H1 (cell line): ENCODE measurements around the gene AK2. TPM values are rescaled to one million over a fixed set of nuclear protein-coding genes. Genes with fewer than 3 reads are reported as not detected.

Experiments used
- CTCF ChIA-PET: fragments of 300-600 bp; sonication (Branson Sonifier 250); formaldehyde crosslinking; loops from one replicate; lab custom pipeline; 2021; ENCODE audit not compliant: partially characterized antibody; lab: Charles Lee
- POLR2A ChIA-PET: fragments of 300-600 bp; sonication (Branson Sonifier 250); formaldehyde crosslinking; loops from one replicate; lab custom pipeline; 2021; ENCODE audit warnings: inconsistent platforms; ENCODE audit not compliant: partially characterized antibody; lab: Charles Lee
- DNase-seq, 2 experiments: peaks; one replicate each; pipeline versions ENCODE4 v3.0.0 to v3.0.0-alpha.2; 2010 to 2022; ENCODE audit warnings: low spot score in 2 of 2, low read depth in 1 of 2, mixed read lengths in 1 of 2
- FAIRE-seq: peaks from 2 replicates; lab custom pipeline; 2011; peaks lifted over from hg19 to GRCh38; lab: Jason Lieb, UNC
- H2AFZ ChIP-seq: 2 replicates; pipeline ENCODE4 v1.8.1; 2012; ENCODE audit warnings: low read length, inconsistent platforms
- H2AK5ac ChIP-seq: 2 replicates; pipeline ENCODE4 v1.6.1; 2013; ENCODE audit warnings: low read depth, low read length
- H2BK120ac ChIP-seq: replicated peaks from 2 replicates; pipeline ENCODE3; 2013; ENCODE audit warnings: low read depth, low read length, inconsistent platforms
- H2BK12ac ChIP-seq: 2 replicates; pipeline ENCODE4 v1.6.1; 2013; ENCODE audit warnings: low read depth, low read length
- H2BK15ac ChIP-seq: 2 replicates; pipeline ENCODE4 v1.6.1; 2013; ENCODE audit warnings: low read length
- H2BK20ac ChIP-seq: 2 replicates; pipeline ENCODE4 v1.6.1; 2013; ENCODE audit warnings: low read length
- H2BK5ac ChIP-seq: 2 replicates; pipeline ENCODE4 v1.6.1; 2013; ENCODE audit warnings: low read depth, low read length
- H3K14ac ChIP-seq: 2 replicates; pipeline ENCODE4 v1.6.1; 2013; ENCODE audit warnings: inconsistent platforms; ENCODE audit not compliant: insufficient read length
- H3K18ac ChIP-seq: 2 replicates; pipeline ENCODE4 v1.6.1; 2013; ENCODE audit warnings: low read length; ENCODE audit errors: extremely low read depth
- H3K23ac ChIP-seq: 2 replicates; pipeline ENCODE4 v1.6.1; 2013; ENCODE audit warnings: inconsistent platforms; ENCODE audit not compliant: insufficient read length
- H3K23me2 ChIP-seq: 2 replicates; pipeline ENCODE4 v1.6.1; 2013; ENCODE audit warnings: low read depth, low read length
- H3K27ac ChIP-seq: 2 replicates; pipeline ENCODE4 v1.6.1; 2011; ENCODE audit warnings: low read depth, low read length, inconsistent platforms
- H3K27me3 ChIP-seq, 4 experiments: replicated peaks in 1 of 4; 1 replicate in 1 of 4; 2 replicates in 3 of 4; pipeline versions ENCODE4 v1.6.1 to v1.8.1; 2011 to 2013; ENCODE audit warnings: low read length in 3 of 4, mild to moderate bottlenecking in 3 of 4, inconsistent platforms in 2 of 4, mixed read lengths in 2 of 4, moderate library complexity in 1 of 4; ENCODE audit not compliant: control insufficient read depth in 3 of 4, insufficient read depth in 3 of 4; ENCODE audit errors: extremely low read depth in 1 of 4
- H3K36me3 ChIP-seq, 4 experiments: 2 replicates each; pipeline versions ENCODE4 v1.6.1 to v1.8.1; 2011 to 2013; ENCODE audit warnings: mild to moderate bottlenecking in 4 of 4, low read length in 3 of 4, moderate library complexity in 2 of 4, control low read depth in 1 of 4, inconsistent platforms in 1 of 4; ENCODE audit not compliant: insufficient read depth in 4 of 4, control insufficient read depth in 2 of 4
- H3K4ac ChIP-seq: replicated peaks from 2 replicates; pipeline ENCODE3; 2013; ENCODE audit warnings: low read length, low read depth, mixed read lengths, inconsistent platforms; ENCODE audit not compliant: insufficient read length
- H3K4me1 ChIP-seq, 4 experiments: replicated peaks in 1 of 4; 1 replicate in 1 of 4; 2 replicates in 3 of 4; pipeline versions ENCODE4 v1.6.1 to v1.8.1; 2011 to 2013; ENCODE audit warnings: low read length in 3 of 4, inconsistent platforms in 2 of 4, mixed read lengths in 1 of 4; ENCODE audit not compliant: insufficient read depth in 4 of 4, control insufficient read depth in 3 of 4
- H3K4me2 ChIP-seq, 2 experiments: 2 replicates each; pipeline versions ENCODE4 v1.6.1 to v1.8.1; 2011 to 2013; ENCODE audit warnings: low read depth in 2 of 2, low read length in 2 of 2, control low read depth in 1 of 2, inconsistent platforms in 1 of 2, mild to moderate bottlenecking in 1 of 2; ENCODE audit not compliant: insufficient read depth in 1 of 2
- H3K4me3 ChIP-seq, 4 experiments: fragments of 200-600, 300-600 bp in 1 of 4; sonication (generic), shearing (Covaris generic), sonication (Bioruptor Twin) in 1 of 4; 2 replicates each; pipeline versions ENCODE4 v1.5.1 to v1.8.1; 2011 to 2016; ENCODE audit warnings: low read length in 4 of 4, low read depth in 3 of 4, control low read depth in 2 of 4, inconsistent platforms in 2 of 4, mild to moderate bottlenecking in 2 of 4, mixed read lengths in 1 of 4, moderate library complexity in 1 of 4; ENCODE audit not compliant: insufficient read depth in 2 of 4; ENCODE audit errors: extremely low read depth in 1 of 4
- H3K56ac ChIP-seq: replicated peaks from 2 replicates; pipeline ENCODE3; 2013; ENCODE audit warnings: low read depth, mild to moderate bottlenecking, mixed read lengths, low read length, inconsistent platforms; ENCODE audit not compliant: insufficient read length
- H3K79me1 ChIP-seq: 2 replicates; pipeline ENCODE4 v1.6.1; 2013; ENCODE audit warnings: low read depth, low read length, control low read depth
- H3K79me2 ChIP-seq, 2 experiments: 2 replicates each; pipeline versions ENCODE4 v1.6.1 to v1.8.1; 2012 to 2013; ENCODE audit warnings: low read length in 2 of 2, mild to moderate bottlenecking in 2 of 2, inconsistent platforms in 1 of 2; ENCODE audit not compliant: insufficient read depth in 2 of 2, control insufficient read depth in 1 of 2
- H3K9ac ChIP-seq, 4 experiments: replicated peaks in 1 of 4; 1 replicate in 1 of 4; 2 replicates in 3 of 4; pipeline versions ENCODE4 v1.6.1 to v1.8.1; 2011 to 2013; ENCODE audit warnings: low read depth in 3 of 4, low read length in 3 of 4, control low read depth in 2 of 4, mild to moderate bottlenecking in 2 of 4, moderate library complexity in 2 of 4, inconsistent platforms in 1 of 4; ENCODE audit errors: extremely low read depth in 1 of 4
- H3K9me3 ChIP-seq, 2 experiments: 2 replicates each; pipeline versions ENCODE4 v1.6.1 to v1.8.1; 2012 to 2013; ENCODE audit warnings: mild to moderate bottlenecking in 2 of 2, moderate library complexity in 2 of 2, control low read depth in 1 of 2, inconsistent platforms in 1 of 2, low read depth in 1 of 2, low read length in 1 of 2, mixed read lengths in 1 of 2; ENCODE audit not compliant: insufficient read depth in 2 of 2
- H4K20me1 ChIP-seq, 2 experiments: replicated peaks in 1 of 2; 2 replicates each; pipeline versions ENCODE3 to v1.8.1; 2011 to 2013; ENCODE audit warnings: inconsistent platforms in 2 of 2, low read length in 2 of 2, mild to moderate bottlenecking in 1 of 2; ENCODE audit not compliant: insufficient read depth in 2 of 2, control insufficient read depth in 1 of 2
- H4K5ac ChIP-seq: 2 replicates; pipeline ENCODE4 v1.6.1; 2013; ENCODE audit warnings: low read length, low read depth, mixed read lengths, inconsistent platforms; ENCODE audit not compliant: insufficient read length
- H4K8ac ChIP-seq: 2 replicates; pipeline ENCODE4 v1.8.0; 2013; ENCODE audit warnings: mild to moderate bottlenecking, moderate library complexity, low read length, inconsistent platforms; ENCODE audit not compliant: insufficient read depth; ENCODE audit errors: extremely low read depth
- H4K91ac ChIP-seq: replicated peaks from 2 replicates; pipeline ENCODE3; 2013; ENCODE audit warnings: low read length, mixed read lengths, inconsistent platforms; ENCODE audit not compliant: insufficient read length
- CTBP2 ChIP-seq: IDR thresholded peaks from 2 replicates; pipeline ENCODE4 v1.7.0; 2011; ENCODE audit warnings: borderline replicate concordance, mild to moderate bottlenecking, moderate library complexity, mixed read lengths, low read length; ENCODE audit not compliant: insufficient read depth, insufficient read length
- FOSL1 ChIP-seq: IDR thresholded peaks from 2 replicates; pipeline ENCODE4 v1.6.1; 2011; ENCODE audit warnings: mild to moderate bottlenecking, low read depth, low read length, moderate library complexity; ENCODE audit not compliant: insufficient read depth
- JUND ChIP-seq: IDR thresholded peaks from 2 replicates; pipeline ENCODE4 v1.6.1; 2011; ENCODE audit warnings: mild to moderate bottlenecking, improper control_type of control experiment, low read length
- KDM4A ChIP-seq: IDR thresholded peaks from one replicate; pipeline ENCODE4 v1.7.1; 2012; ENCODE audit warnings: low read depth, mild to moderate bottlenecking, moderate library complexity, low read length, inconsistent platforms; ENCODE audit not compliant: severe bottlenecking
- RFX5 ChIP-seq: IDR thresholded peaks from 2 replicates; pipeline ENCODE4 v1.6.1; 2011; ENCODE audit warnings: low read depth, low read length, improper control_type of control experiment, borderline replicate concordance
- SIX5 ChIP-seq: IDR thresholded peaks from 2 replicates; pipeline ENCODE4 v1.6.1; 2011; ENCODE audit warnings: mild to moderate bottlenecking, low read depth, low read length
- TAF7 ChIP-seq: optimal IDR thresholded peaks from 2 replicates; pipeline ENCODE3; 2011; ENCODE audit warnings: low read depth, mild to moderate bottlenecking, inconsistent platforms, low read length, moderate library complexity, borderline replicate concordance
- TBP ChIP-seq: IDR thresholded peaks from 2 replicates; pipeline ENCODE4 v1.6.1; 2011; ENCODE audit warnings: low read depth, low read length, improper control_type of control experiment
- WGBS, 2 experiments: shearing (Covaris generic) in 1 of 2; methylation state at CpG; one replicate each; pipeline versions ENCODE4 v1.1.6 to v1.1.7; 2013 to 2015; ENCODE audit warnings: low lambda C conversion rate in 2 of 2, mixed read lengths in 2 of 2, inconsistent platforms in 1 of 2, low coverage in 1 of 2, missing lambda C conversion rate in 1 of 2; ENCODE audit not compliant: insufficient replicate concordance in 2 of 2, insufficient coverage in 1 of 2, insufficient read length in 1 of 2; ENCODE audit errors: extremely low coverage in 1 of 2, missing lambda C conversion rate in 1 of 2; 5-methylcytosine and 5-hydroxymethylcytosine counted together
- polyA plus RNA-seq, 7 experiments: library from polyadenylated mRNA; depleted of rRNA in 3 of 7; stranded (reverse) in 5 of 7; unstranded in 2 of 7; fragments of >200 nt in 5 of 7; fragments of 200-250 nt in 2 of 7; gene quantifications; 1 replicate in 5 of 7; 2 replicates in 1 of 7; 4 replicates in 1 of 7; pipeline versions ENCODE4 v1.2.1 to v1.2.3, GENCODE V29; 2011 to 2013; ENCODE audit warnings: missing spikeins in 2 of 7, mixed read lengths in 2 of 7
- total RNA-seq: library from RNA; stranded (reverse); fragmentation: NEBNext Ultra II Directional; extraction: Animal tissue kit (Norgen Biotek cat#: 25700); gene quantifications from 2 replicates; pipeline ENCODE4 v1.2.1, GENCODE V29; 2021

AK2 gene
- total and polyA plus RNA-seq, 2 of the 8 experiments (the other 6 are each of a cell fraction or from before 2014, with no cell fraction given): 92.3 to 137 TPM

DNA sequence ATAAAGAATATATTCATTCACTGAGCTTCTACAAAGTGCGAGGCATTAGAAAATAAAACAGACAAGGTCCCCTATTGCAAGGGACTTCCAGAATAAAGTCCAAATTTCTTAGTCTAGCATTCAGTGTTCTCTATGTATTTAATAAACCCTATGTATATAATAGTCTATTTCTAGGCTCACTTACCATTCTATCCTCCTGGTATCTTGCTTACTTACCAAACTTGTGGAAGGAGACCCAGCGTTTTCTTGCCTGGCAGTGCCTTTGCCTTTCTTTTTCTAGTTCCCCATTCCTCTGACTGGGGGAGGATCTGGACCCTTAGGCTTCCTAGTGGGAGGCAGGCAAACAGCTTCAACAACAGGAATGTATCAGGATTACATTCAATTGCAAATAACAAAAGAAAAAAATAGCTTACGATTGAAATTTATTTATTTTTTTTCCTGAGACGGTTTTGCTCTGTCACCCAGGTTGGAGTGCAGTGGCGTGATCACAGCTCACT lies 71.4 kb downstream of the AK2 start:
- no peak overlapping the region for H3K27ac ChIP-seq
- ChIA-PET POLR2A (interaction anchor here (0.6 to 3.5 kb wide), 18 partner anchors 11 to 149 kb away, joined by 3 to 21 read pairs (median 4); partner anchors contain the start of genes AK2 and HPCA), CTCF (interaction anchor here (0.9 to 2.5 kb wide), 5 partner anchors 11 to 73 kb away, joined by 3 to 9 read pairs (median 4); no protein-coding TSS in a partner anchor)
- no peak overlapping the region for H4K5ac ChIP-seq
- H3K79me1 ChIP-seq: no peaks in the 10 kb centered on the region; the same call in 1 of the 2 replicates
- no peak overlapping the region for H4K8ac ChIP-seq
- H2AFZ ChIP-seq: 0 out of 2 replicates have a peak overlapping the region, but pooled peaks have one; percentile 30
- H3K9ac ChIP-seq: no peak overlapping the region
- H2BK20ac ChIP-seq: 0 out of 2 replicates have a peak overlapping the region, but pooled peaks have one; percentile 55
- DNase-seq (no peak), FAIRE-seq (no peak)
- H2BK5ac ChIP-seq: no peak overlapping the region; the same call in 1 of the 2 replicates
- no peak for TF ChIP-seq TAF7
- TF ChIP-seq FOSL1: no peak
- TF ChIP-seq SIX5: no peak
- TF ChIP-seq RFX5: no peak
- TF ChIP-seq KDM4A: no peak
- TF ChIP-seq JUND: no peak
- TF ChIP-seq TBP: no peak
- TF ChIP-seq CTBP2: no peak
- peak overlapping the region; percentile 74 for H3K4ac ChIP-seq
- H4K91ac ChIP-seq: no peak overlapping the region
- peaks cover 0 to 6% (median 0%) of the 10 kb centered on the region in 4 experiments; a peak in 2 of 7 replicates for H3K27me3 ChIP-seq
- H3K23me2 ChIP-seq: peaks cover 2% of the 10 kb centered on the region; the same call in 1 of the 2 replicates
- peaks cover 0 to 5% (median 1%) of the 10 kb centered on the region in 4 experiments; a peak in 3 of 7 replicates for H3K4me1 ChIP-seq
- peak overlapping the region; percentile 52 to 79 for H3K4me2 ChIP-seq
- peaks cover 3 to 13% of the 10 kb centered on the region in 2 experiments for H4K20me1 ChIP-seq
- H3K23ac ChIP-seq: no peak overlapping the region
- no peak overlapping the region for H3K14ac ChIP-seq
- peak overlapping the region in 2 of 4 experiments; percentile 70 to 83; a peak in 3 of 8 replicates for H3K4me3 ChIP-seq
- H2BK12ac ChIP-seq: no peak overlapping the region
- peaks cover 0 to 22% of the 10 kb centered on the region in 2 experiments; a peak in 2 of 4 replicates for H3K79me2 ChIP-seq
- no peak overlapping the region for H2BK15ac ChIP-seq
- H2BK120ac ChIP-seq: no peak overlapping the region
- H3K36me3 ChIP-seq: no peaks in the 10 kb centered on the region
- no peaks in the 10 kb centered on the region for H3K9me3 ChIP-seq
- WGBS, 2 experiments: 73% methylated on average over 5 of the region's 5 CpGs; no CpG with 5 or more reads in 1 of the 2 experiments
- no peak overlapping the region for H2AK5ac ChIP-seq
- no peak overlapping the region for H3K56ac ChIP-seq
- H3K18ac ChIP-seq: peak overlapping the region; percentile 71; the same call in 1 of the 2 replicates
